PC-3 (cell line): ENCODE results near the gene ELAVL3. TPM values are rescaled to one million over a fixed set of nuclear protein-coding genes. Genes with fewer than 3 reads are reported as not detected.

Experiments
- ATAC-seq: fragments of 200-7000 bp; cut with Tn5 transposase; 2 replicates; pipeline ENCODE4 v1.9.1; 2020; ENCODE audit warnings: mild to moderate bottlenecking, moderate library complexity
- BruUV-seq: library from RNA; stranded (reverse); fragments of 400-500 nt; replicated peaks from 2 replicates; lab custom pipeline; 2021; lab: Mats Ljungman, UMichigan
- CTCF ChIA-PET: fragments of 300-600 bp; sonication (Branson Sonifier 250); formaldehyde crosslinking; loops from one replicate; lab custom pipeline; 2022; ENCODE audit warnings: antibody characterized with exemption; lab: Charles Lee
- POLR2A ChIA-PET: fragments of 300-600 bp; sonication (Branson Sonifier 250); formaldehyde crosslinking; loops from one replicate; lab custom pipeline; 2022; ENCODE audit warnings: antibody characterized with exemption; ENCODE audit not compliant: unreplicated experiment; lab: Charles Lee
- DNase-seq: peaks from one replicate; pipeline ENCODE4 v3.0.0-alpha.2; 2015
- H2AFZ ChIP-seq: fragments of 300-600 bp; sonication (generic); 2 replicates; pipeline ENCODE4 v1.6.0; 2016; ENCODE audit warnings: antibody characterized with exemption, low read length
- H3F3A ChIP-seq: fragments of 300-600 bp; sonication (generic); one replicate; pipeline ENCODE4 v1.6.0; 2017; ENCODE audit warnings: antibody characterized with exemption, low read length, control low read depth, mild to moderate bottlenecking; ENCODE audit not compliant: unreplicated experiment
- H3K27ac ChIP-seq: fragments of 300-600 bp; sonication (generic); 2 replicates; pipeline ENCODE4 v1.5.1; 2016; ENCODE audit warnings: mild to moderate bottlenecking, low read length
- H3K27me3 ChIP-seq: fragments of 300-600 bp; sonication (generic); 2 replicates; pipeline ENCODE4 v1.6.1; 2016; ENCODE audit warnings: low read length, mixed read lengths
- H3K36me3 ChIP-seq: fragments of 300-600 bp; sonication (generic); 2 replicates; pipeline ENCODE4 v1.6.1; 2016; ENCODE audit warnings: low read depth, mixed run types, low read length, mixed read lengths
- H3K4me1 ChIP-seq: fragments of 300-600 bp; sonication (generic); 2 replicates; pipeline ENCODE4 v1.5.1; 2016; ENCODE audit warnings: low read length; ENCODE audit not compliant: insufficient read depth
- H3K4me2 ChIP-seq: fragments of 300-600 bp; sonication (generic); 2 replicates; pipeline ENCODE4 v1.6.0; 2016; ENCODE audit warnings: low read length
- H3K4me3 ChIP-seq: fragments of 300-600 bp; sonication (generic); 2 replicates; pipeline ENCODE4 v1.5.1; 2016; ENCODE audit warnings: mild to moderate bottlenecking, low read length, mixed read lengths
- H3K79me2 ChIP-seq: fragments of 300-600 bp; sonication (generic); 2 replicates; pipeline ENCODE4 v1.6.1; 2017; ENCODE audit warnings: low read length, mixed read lengths
- H3K9ac ChIP-seq: fragments of 300-600 bp; sonication (generic); 2 replicates; pipeline ENCODE4 v1.6.0; 2016; ENCODE audit warnings: mild to moderate bottlenecking, low read length
- H3K9me2 ChIP-seq: fragments of 300-600 bp; sonication (generic); replicated peaks from 2 replicates; pipeline ENCODE4 v1.6.1; 2016; ENCODE audit warnings: mixed run types, low read length, mixed read lengths
- H3K9me3 ChIP-seq: fragments of 300-600 bp; sonication (generic); 2 replicates; pipeline ENCODE4 v1.6.1; 2016; ENCODE audit warnings: low read length, mixed read lengths
- H4K20me1 ChIP-seq: fragments of 300-600 bp; sonication (generic); 2 replicates; pipeline ENCODE4 v1.6.1; 2016; ENCODE audit warnings: low read length, mixed read lengths
- CTCF ChIP-seq: fragments of 300-600 bp; sonication (generic); conservative IDR thresholded peaks from 2 replicates; pipeline ENCODE4 v1.5.1; 2017; ENCODE audit warnings: antibody characterized with exemption, low read depth, mild to moderate bottlenecking, low read length
- EZH2 ChIP-seq: fragments of 300-600 bp; sonication (generic); IDR thresholded peaks from one replicate; pipeline ENCODE4 v1.6.1; 2017; ENCODE audit warnings: antibody characterized with exemption, mild to moderate bottlenecking, low read length; ENCODE audit not compliant: unreplicated experiment
- EZH2phosphoT487 ChIP-seq: fragments of 300-600 bp; sonication (generic); IDR thresholded peaks from 2 replicates; pipeline ENCODE4 v1.6.1; 2018; ENCODE audit warnings: mild to moderate bottlenecking, antibody characterized with exemption, low read length, borderline replicate concordance
- intact Hi-C: fragments of 100-400 bp; cut with micrococcal nuclease; formaldehyde crosslinking; loops from 2 replicates; pipeline ENCODE4 v1.9.0; 2023
- total RNA-seq: library from RNA; depleted of rRNA; stranded (reverse); fragments of >200 nt; gene quantifications from 2 replicates; pipeline ENCODE4 v1.2.3, GENCODE V29; 2014

The ELAVL3 gene
- total RNA-seq, 1 experiment from 2014 or later, result not detected

- CTCF ChIA-PET, result no interaction called here
- peaks cover 14% of the 10 kb centered on the region; the same call in 1 of the 2 replicates for H3K27me3 ChIP-seq
- H3K9me3 ChIP-seq, result no peaks in the 10 kb centered on the region
- H3K36me3 ChIP-seq, result peaks cover 5% of the 10 kb centered on the region
- H3K79me2 ChIP-seq, result no peaks in the 10 kb centered on the region
- H3K4me3 ChIP-seq, result no peak overlapping the region
- H3K4me1 ChIP-seq, result peaks cover 7% of the 10 kb centered on the region; the same call in 1 of the 2 replicates
- DNase-seq (no peak), ATAC-seq (no peak)
- no peak overlapping the region for H3K4me2 ChIP-seq
- no peaks in the 10 kb centered on the region for H3K9me2 ChIP-seq
- no peak overlapping the region for H3K27ac ChIP-seq
- TF ChIP-seq CTCF (no peak), EZH2 (no peak), EZH2phosphoT487 (no peak)
- no peak overlapping the region for H3K9ac ChIP-seq
- BruUV-seq, result no TSS peak
- intact Hi-C loops, result no loop called here
- H3F3A ChIP-seq, result no peaks in the 10 kb centered on the region
- H2AFZ ChIP-seq, result no peak overlapping the region
- no peaks in the 10 kb centered on the region for H4K20me1 ChIP-seq
- POLR2A ChIA-PET, result no interaction called here
Observed at GRCh38 chr19:11485245-11485837, 4.5 kb upstream of the ELAVL3 start.

GRCh38 chr19:11483366-11484111, 2.7 kb upstream of the ELAVL3 start:
- no peaks in the 10 kb centered on the region for H3K9me3 ChIP-seq
- TF ChIP-seq EZH2phosphoT487, result no peak
- TF ChIP-seq CTCF, result no peak
- TF ChIP-seq EZH2, result no peak
- no peak overlapping the region for H3K27ac ChIP-seq
- H3K4me1 ChIP-seq, result peaks cover 7% of the 10 kb centered on the region; the same call in 1 of the 2 replicates
- no peak overlapping the region for H3K9ac ChIP-seq
- no peak for ATAC-seq
- H4K20me1 ChIP-seq, result no peaks in the 10 kb centered on the region
- DNase-seq, result no peak
- intact Hi-C loops, result loop anchor here (2.0 kb wide), 1 partner anchor 105 kb away; no protein-coding TSS in a partner anchor
- H3K9me2 ChIP-seq, result no peaks in the 10 kb centered on the region
- POLR2A ChIA-PET, result no interaction called here
- BruUV-seq, result no TSS peak
- no peaks in the 10 kb centered on the region for H3F3A ChIP-seq
- H2AFZ ChIP-seq, result no peak overlapping the region
- H3K36me3 ChIP-seq, result no peaks in the 10 kb centered on the region
- CTCF ChIA-PET, result interaction anchor here (0.7 to 2.1 kb wide), 2 partner anchors 173 to 190 kb away, joined by 3 to 8 read pairs; no protein-coding TSS in a partner anchor
- H3K79me2 ChIP-seq, result no peaks in the 10 kb centered on the region
- H3K4me2 ChIP-seq, result no peak overlapping the region
- H3K4me3 ChIP-seq, result no peak overlapping the region
- peaks cover 14% of the 10 kb centered on the region; the same call in 1 of the 2 replicates for H3K27me3 ChIP-seq
